HG03097 (cell line): ENCODE results near the gene RALGAPA2.

ENCODE experiments used
- ATAC-seq: cut with Tn5 transposase; IDR thresholded peaks from one replicate; pipeline ENCODE4 v1.9.1; 2021; ENCODE audit not compliant: unreplicated experiment, low FRiP score

The RALGAPA2 gene

DNA sequence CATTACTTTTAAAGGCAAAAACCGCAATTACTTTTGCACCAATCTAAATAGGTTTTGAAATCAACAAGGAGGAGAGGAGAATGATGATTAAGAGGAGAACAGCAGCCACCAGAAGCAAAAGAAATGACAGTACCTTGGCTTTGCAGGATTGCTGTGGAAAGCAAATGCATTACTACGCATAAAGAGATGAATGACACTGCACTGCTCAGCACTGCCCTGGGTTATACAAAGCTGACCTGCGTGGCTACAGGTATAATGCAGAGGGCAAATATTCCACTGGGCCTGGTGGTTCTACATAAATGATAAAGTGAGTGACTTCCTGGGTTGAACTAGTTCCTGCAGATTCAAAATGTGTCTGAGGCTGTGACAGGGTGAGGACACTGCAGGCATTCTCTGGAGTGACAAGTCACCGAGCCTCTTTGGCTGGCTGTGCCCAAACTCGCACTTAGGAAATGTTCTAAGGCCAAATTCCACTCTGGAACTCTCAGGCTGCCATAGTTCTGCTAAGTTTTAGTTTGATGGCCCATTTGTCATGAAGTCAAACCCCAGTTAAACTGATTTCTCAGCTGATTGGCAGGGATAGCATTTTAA lies 265.9 kb downstream of the RALGAPA2 start:
- no peak for ATAC-seq

DNA sequence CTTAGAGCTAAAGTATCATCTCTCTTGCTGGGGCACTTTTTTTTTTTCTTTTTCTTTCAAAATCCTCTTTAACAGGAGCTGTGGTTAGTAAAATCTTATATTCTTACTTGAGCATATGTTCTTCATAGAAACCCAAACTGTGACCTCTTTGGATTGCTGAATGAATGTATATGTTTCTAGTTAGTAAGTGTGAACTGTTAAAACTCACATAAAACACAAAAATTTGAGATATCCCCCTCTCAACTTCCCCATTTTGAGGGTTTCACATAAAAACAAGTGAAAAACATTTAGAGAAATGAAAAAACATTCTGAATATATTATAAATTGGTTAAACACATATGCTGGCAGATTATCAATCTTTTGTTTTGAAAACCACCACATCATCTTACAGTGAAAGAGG lies 266.4 kb downstream of the RALGAPA2 start:
- ATAC-seq: no peak

DNA sequence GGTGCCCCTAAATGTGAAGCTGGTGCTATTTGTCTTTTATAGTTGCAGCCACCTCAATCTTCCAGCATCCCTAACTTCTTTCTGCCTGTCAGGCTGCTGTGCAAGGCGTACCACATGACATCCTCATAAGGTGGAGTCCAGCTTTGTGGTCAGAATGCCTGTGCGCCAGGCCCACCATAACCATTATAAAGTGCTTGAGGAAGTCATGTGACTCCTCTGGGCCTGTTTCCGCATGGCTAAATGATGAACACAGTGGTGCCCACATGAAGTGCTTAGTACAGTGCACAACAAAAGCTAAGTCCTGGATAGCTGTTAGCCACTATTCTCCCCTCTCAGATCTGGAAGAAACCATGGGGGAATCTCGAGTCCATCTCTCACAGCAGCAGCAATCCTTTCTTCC lies 268.9 kb downstream of the RALGAPA2 start:
- ATAC-seq: no peak

DNA sequence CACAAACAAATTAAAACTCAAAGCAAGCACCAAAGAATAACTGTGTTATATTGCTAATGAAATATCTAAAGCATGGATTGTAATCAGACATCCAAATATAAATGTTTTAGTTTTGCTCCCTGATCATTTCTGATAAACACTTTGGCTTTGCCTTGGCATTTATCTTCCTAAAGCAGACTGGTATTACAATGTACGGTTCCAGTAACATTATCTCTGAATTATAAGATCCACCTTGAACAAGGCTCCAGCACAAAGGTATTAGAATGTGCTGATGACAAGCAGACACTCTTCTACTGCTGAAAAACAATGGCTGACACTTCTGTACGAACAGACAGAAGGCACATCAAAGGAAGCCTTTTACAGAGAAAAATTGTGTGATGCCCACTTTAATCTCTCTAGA lies 270.0 kb downstream of the RALGAPA2 start:
- ATAC-seq: no peak

DNA sequence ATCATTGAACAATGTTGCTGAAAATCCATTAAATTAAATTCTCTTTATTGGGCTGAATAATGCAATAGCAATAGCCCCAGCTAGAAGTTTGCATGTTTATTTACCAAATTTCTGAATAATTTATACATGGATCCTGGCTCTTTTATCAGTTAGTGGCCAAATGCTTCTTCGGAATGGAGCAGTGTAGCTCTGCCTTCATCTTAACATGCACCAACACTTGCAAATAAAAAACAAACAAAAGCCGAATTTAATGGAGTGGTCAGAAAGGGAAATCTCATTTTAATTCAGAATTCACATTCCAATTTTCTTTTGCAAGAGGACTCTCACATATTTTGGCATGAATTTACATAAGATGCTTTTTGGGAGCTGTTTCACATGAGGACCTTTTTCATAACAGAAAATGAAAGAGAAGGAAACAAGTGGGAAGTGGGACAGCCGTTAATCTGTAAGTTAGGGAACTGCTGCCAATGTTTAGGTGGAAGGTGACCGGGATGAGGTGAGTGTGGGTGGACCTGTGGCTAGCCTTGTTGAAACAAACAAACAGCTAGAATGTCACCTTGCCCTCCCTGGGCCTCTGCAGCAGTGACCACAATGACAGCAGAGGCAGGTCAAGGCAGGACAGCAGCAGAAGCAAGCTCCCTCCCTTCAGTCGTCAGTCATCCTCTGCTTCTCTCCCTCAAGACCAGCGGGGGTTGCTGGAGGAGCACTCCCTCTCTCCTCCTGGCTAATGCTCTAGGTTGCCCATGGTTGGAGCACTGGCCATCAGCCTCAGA lies 271.4 kb downstream of the RALGAPA2 start:
- no peak for ATAC-seq

DNA sequence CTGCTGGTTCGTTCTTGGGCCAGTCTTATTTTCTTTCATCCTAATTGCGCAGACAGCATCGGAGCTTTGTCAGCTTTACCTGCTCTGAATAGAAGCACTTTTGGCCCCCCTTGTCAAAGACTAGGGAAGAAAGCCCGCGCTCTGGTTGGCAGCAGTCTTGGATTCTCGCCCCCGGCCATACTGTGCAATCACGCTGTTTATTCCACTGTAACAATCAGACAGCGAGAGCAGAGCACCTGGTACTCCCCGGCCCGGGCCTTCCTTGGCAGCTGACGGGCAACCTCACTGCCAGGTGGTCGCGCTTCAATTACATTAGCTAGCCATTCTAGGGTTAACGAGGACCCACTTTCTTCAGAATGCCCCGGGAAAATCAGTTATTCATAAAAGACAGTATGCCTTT lies 272.0 kb downstream of the RALGAPA2 start:
- no peak for ATAC-seq

DNA sequence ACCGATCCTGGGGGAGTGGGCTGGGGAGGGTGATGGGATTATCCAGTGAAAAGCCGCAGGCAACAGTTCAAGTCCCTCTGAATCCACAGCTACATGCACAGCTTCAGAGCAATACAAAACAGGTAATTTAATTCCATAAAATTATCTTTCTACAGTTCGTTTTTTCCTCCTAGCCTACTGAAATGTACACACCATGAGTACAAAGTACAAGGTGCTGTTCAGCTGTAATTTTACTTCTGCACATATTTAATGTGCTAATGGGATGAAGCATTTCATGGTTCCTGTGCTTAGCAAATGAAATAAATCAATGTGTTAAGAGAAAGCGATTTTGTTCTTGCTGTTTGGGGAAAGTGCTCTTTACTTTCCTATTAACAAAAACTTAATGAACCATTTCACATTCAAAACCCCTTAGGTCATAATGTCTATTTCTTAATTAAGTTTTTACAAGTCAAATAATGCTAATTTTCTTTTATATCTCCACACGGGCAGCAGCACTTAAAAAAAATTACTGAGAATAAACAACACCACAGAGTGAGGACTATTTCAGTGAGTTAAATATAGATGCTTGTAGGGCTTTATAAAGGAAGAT lies 272.7 kb downstream of the RALGAPA2 start:
- ATAC-seq: no peak

DNA sequence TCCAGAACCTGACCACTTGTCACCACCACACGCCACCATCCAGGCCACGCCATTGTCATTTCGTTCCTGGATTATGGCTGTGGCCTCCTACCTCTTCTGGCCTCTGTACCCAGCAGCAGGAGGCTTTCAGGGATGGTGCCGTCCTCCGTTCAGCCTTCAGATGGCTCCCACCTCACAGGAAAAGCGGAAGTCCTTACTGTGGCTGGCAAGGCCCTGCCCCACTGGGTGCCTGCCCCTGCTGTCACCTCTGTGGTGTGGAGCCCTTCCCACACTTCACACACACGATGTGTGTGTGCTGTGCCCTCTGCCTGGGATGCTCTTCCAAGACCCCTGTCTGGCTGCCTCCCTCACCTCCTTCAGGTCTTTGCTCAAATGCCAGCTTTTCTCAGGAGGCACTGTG lies 275.1 kb downstream of the RALGAPA2 start:
- no peak for ATAC-seq

DNA sequence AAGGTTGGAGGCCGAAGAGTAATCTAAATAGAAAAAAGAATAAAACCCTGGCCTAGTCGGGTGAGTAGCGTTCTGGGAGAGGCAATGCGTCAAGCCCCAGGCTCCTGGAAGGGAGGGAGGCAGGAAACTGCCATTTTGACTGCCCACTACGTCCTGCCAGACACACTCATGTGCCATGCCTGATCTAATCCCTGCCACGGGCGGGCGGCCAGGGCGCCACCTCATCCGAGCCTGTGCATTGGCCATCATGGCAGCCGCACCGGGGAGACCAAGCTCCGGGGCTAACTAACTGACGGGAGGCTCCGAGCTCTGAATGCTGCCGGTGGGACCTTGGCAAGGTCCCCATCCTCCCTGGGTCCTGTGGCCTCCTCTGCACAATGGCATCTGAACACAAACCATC lies 275.8 kb downstream of the RALGAPA2 start:
- no peak for ATAC-seq

DNA sequence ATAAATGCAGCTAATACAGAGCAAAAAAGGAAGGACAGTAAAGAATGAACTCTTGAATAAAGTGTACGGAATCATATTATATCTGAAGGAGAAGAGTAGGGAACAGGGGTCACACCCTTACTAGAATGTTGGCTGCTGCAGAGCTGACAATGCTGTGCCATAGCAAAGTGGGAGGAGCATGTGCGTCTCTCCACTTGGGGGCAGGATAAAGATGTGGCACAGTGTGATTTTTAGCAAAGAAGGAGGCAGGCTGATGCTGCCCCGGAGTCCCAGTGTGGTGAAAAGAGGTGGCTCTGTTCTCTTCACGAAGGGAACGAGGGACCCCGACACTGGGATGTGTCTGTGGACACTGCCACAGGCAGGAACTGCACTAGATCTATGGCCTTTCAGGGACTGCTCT lies 277.0 kb downstream of the RALGAPA2 start:
- ATAC-seq: no peak

DNA sequence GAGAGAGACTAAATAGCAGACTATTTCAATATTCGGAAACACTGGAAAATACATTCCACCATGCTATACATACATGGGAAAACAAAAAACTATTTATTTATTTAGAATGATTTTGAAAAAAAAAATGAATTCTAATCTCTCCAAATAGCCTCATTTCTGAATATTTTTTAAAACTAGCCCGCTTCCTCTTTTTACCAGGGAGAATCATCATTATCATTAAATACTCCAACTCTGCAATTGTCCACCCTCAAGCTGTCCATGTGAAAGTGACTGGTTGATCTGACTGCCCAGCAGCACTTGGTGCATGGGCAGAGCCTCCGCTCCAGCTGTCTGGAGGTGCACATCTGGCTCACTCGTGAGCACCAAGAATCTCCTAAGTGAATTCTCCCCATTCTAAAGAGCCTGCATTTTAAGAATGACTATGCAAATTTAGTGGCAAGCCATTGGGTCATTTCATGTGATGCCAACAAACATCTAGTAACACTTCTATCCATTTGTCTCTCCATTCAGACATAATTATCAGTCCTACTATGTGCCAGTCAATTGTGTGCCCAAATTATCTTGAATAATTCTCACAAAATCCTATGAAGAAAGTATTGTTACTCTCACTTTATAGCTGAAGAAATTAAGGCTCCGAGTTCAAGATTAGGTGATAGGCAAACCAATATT lies 279.7 kb downstream of the RALGAPA2 start:
- no peak for ATAC-seq

DNA sequence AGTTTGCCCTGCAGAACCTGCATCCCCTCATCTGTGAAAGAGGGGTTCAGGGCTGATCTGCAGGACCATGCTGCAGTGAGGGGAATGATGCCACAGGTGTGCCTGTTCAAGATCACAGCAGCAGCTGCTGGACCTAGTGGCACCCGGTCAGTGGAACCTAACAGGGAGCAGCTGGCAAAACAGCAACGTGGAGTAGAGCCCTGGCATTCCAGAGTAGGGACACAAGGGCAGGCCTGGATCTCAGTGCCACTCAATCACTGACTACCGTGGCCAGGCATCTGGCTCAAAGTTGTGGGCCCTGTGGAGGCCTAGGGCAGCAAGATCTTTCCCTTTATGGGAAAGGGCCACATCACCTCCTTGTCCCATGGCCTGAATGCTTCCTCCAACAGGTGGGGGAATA lies 282.4 kb downstream of the RALGAPA2 start:
- no peak for ATAC-seq

DNA sequence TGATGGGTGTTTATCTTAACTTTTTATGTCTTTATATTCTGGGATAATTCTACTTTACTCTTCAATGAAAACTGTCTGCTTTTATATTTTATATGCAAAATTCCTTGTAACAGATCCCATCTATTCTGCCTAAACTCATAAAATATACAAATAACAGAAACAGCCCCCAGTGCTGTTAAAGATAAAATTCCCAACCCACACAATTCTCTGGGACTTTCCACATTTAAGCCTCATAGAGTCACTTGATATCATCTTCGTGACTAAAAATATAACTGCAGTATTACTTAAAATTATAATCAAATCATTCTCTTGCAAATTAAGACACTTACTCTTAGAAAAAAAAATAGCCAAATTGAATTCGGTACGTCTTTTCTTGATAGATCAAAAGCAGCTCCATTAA lies 284.4 kb downstream of the RALGAPA2 start:
- ATAC-seq: no peak

DNA sequence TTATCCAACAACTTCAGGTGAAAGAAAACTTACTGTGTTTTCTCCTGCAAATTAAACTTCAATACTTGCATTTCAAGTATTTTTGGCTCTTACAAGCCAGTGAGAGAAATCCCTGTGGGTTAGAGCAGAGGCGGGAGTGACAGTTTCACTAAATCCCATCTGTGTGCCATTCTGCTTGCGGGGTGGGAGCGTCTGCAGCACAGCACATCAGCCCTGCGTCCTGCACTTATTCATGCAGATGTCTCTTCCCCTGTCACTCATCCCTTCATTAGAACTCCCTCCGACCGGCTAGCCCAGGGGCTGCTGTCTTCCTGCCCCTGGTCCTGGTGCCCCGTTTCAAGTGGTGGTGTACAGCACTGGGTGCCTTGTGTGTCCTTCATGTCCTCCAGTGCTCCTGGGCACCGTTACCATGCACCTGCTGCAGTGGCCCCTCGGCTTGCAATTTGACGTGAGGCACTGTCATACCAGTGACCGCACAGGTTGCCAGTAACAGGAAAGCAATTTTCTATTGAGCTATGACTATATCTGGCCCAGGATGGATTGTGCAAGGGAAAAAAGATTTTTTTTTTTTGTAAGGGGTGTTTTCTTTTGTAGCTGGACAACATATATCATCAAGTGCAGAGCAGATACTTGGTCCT lies 285.1 kb downstream of the RALGAPA2 start:
- no peak for ATAC-seq

DNA sequence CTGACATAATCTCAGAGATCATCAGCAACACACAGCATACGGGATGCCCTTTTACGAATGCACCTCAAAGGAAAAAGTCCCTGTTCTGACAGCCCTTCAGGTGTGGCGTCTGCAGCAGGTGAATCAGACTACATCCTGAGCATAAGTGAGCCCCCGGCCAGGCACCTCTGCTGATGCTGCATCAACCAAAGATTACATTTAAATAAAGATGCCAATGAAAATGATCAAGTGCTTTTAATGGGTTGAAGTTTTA lies 285.9 kb downstream of the RALGAPA2 start:
- ATAC-seq: no peak

DNA sequence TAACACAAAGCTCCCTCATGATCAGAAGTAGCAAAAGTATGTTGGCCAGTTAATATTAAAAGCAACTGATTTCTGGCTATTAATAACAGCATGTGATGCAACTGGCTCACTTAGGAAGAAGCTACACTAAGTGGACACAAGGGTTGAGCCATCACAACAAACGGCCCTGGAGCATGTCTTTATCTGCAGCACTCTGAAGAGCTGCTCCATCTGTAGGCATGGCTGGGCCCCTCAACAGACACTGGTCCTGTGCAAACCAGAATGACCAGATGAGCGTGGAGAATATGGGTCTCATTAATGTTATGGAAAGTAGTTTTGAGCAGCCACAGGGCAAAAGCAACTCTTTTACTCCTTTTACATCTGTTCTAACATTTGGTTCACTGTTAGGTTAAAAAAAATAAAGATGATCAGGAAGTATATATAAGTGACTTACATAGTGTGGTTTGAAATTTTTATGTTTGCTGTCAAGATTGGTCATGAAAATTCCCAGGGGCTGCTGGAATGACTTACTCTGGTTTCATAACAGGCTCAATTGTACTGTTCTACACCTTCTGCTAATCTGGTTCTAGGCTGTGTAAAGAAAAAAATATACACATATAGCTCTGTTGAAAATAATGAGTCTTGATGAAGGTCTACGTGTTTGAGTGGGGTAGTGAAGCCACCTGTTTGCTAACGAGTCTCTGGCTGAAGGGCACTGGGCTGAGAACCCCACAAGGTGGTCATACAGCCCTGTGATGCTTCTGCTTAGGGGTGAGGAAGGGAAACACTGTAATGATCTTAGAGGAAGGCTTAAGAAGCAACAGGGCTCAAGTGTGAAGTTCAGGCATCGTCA lies 286.4 kb downstream of the RALGAPA2 start:
- no peak for ATAC-seq

DNA sequence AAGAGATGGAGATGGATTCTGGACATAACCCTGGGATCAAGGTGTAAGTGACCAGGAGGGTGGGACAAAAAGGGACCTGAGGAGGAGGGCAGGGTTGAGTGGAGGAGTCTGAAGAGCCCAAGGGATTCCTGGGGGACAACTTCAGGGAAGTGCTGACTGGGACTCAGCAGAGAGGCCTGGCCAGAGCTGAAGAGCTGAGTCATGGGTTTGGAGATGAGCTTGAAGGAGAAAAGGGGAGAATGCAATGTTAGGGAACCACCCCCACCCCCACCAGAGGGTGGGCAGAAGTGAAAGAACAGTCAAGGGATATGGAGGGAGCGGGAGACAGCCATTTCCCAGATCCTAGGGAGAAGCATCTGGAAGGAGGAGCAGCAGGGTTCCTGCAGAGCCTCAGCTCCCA lies 289.3 kb downstream of the RALGAPA2 start:
- ATAC-seq: no peak

DNA sequence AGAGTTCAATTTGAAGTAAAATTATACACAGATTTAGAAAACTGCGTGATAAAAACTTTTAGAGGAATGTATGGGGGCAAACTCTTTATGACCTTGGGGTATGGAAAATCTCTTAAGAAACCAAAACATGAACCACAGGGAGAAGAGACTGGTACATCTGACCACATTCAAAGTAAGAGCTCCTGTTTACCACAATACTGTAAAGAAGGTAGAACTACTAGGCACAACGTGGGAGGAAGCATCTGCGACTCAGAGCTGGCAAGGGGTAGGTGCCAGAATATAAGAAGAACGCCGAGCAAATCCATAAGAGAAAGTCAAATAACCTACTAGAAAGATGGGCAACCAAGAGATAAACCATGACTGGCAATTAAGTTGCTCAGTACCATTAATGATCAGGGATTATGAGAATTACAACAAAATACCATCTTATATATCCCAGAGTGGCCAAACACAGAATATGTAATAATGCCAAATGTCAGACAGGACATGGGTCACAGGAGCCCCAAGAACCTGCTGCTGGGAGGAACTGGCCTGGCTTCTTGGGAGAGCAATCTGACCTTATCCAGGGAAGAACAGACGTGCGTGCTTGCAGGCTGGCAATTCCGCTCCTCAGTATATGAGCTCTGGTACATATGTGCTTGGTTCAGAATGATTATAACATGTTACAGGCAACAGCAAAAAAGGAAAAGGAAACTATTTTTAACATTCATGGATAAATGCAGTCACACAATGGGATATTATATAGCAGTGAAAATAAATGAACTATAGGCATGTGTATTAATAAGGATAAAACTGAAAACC lies 294.4 kb downstream of the RALGAPA2 start:
- no peak for ATAC-seq

DNA sequence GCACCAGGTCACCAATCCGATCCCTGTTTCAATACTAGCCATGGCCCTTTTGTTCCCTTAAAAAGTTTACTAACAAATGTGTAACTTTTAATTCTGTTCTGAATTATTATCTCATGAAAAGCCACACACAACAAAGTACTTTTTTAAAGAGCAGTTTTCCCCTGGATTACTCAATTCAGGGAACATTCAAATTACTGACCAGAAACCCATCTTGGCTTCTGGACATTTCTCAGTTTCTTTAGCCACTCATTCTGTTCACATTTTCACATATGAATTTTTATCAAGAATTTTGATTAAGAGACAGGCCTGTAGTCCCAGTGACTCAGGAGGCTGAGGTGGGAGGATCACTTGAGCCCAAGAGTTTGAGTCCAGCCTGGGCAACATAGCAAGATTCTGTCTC lies 297.1 kb downstream of the RALGAPA2 start:
- no peak for ATAC-seq
